Forelimb muscle (tissue), 1 donor: ENCODE results near the gene RPL9. TPM values are rescaled to one million over a fixed set of nuclear protein-coding genes. Genes with fewer than 3 reads are reported as not detected.
"Not testable (repeated sequence)": the region's sequence is repeated elsewhere in the genome, so short reads cannot be mapped to it uniquely, and the experiment has no call there.

Experiments used
- DNase-seq: peaks from one replicate; pipeline ENCODE4 v3.0.0-alpha.2; 2013; ENCODE audit warnings: low read depth
- polyA plus RNA-seq: library from polyadenylated mRNA; unstranded; fragments of 120-200 nt; gene quantifications from one replicate; pipeline ENCODE4 v1.2.1, GENCODE V29; 2013; ENCODE audit not compliant: insufficient read length

Gene RPL9
- polyA plus RNA-seq, 1 donor: 830 TPM

DNA sequence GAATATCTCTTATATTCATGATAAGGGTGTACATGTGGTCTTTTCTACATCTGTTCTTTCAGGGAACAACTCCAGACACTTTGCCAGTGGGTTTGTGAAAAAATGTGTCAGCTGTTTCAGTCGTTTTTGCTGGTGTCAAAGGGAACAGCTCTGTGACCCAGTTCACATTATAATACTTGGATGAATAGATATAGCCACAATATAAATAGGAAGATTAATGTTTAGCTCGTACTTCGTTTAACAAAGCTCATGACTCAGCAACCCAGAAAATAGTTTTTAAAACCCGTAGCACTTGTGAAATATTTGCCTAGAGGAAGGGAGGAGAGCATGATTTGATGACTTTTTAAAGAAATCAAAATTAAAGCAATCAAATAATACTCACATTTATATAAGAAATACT, 8.0 kb upstream of the RPL9 start:
- no peak for DNase-seq

DNA sequence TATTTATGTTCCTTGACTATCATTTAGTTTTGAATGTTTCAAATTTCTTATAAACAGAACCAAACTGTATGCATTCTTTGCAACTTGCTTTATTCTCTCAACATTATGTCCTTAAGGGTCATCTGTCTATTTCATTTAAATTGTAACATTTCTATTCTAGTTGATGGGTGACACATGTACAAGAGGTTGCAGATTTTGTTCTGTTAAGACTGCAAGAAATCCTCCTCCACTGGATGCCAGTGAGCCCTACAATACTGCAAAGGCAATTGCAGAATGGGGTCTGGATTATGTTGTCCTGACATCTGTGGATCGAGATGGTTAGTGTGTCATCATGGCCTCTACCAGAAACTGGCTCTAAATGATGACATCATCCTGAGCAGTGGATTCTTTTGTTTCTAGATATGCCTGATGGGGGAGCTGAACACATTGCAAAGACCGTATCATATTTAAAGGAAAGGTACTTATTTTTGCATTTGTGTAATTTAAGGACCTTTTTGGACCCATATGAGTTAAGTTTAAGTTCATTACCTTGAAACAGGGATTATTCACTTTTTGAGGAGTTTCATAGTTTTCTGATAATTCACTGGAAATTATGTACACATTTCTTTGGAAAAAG, 6.3 kb upstream of the RPL9 start:
- no peak for DNase-seq

DNA sequence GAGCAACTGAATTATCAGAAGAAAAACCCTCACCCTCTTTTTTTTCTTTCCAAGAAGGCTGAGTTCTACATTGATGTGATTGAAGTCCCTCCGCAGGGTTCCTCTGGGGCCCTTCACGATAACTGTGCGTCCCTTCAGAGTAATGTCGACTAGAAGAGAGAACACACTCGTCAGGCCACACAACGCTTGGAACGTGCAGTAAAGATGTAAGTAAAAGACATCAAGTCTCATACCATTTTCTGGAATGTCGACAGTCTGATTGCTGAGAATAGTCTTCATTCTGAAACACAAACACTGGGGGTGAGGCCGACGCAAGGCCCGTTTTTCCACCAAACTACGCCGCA, 589 bp downstream of the RPL9 start:
- not testable (repeated sequence) for DNase-seq

DNA sequence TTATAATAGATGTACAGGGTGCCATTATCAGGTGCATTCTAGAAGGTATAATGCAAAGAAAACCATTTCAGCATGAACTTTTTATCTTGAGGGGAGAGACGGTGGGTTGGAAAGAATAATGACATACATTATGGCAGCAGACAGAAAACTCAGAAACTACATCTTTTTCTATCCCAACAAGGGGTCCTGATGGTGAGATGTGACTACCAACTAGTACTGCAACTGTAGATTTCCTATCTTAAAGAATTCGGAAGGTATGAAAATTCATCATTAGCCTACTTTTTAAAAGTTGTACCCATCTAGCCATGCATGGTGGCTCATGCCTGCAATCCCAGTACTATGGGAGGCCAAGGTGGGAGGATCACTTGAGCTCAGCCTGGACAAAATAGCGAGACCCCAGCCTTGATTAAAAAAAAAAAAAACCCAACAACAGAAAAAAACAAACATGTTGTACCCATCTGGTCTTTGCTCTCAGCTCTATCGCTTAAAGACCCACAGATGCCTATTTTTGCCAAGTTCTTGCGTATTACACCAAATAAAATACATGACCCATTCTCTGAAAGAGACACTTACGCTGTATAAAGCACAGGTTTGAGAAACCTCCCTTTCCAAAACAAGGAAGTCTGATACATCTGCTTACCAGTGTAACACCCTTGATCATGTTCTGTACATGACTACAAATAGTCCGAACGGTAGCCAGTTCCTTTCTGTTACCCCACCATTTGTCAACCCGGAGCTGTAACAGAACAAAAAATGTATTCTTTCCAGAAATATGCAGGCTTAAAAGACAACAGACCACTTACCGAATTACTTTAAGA, 1.6 kb downstream of the RPL9 start:
- no peak for DNase-seq

DNA sequence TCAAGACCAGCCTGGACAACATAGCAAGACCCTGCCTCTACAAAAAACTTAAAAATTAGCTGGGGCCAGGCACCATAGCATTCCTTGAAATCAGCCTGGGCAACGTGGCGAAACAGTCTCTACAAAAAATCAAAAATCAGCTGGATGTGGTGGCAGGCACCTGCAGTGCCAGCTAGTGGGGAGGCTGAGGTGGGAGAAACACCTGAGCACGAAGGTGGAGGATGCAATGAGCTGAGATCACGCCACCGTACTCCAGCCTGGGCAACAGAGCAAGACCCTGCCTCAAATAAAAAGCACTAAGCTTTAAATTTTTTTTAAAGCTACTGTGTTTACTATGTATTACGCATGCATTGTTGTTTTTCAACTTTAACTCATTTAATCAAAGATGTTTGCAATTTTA, 3.2 kb downstream of the RPL9 start:
- DNase-seq: no peak

DNA sequence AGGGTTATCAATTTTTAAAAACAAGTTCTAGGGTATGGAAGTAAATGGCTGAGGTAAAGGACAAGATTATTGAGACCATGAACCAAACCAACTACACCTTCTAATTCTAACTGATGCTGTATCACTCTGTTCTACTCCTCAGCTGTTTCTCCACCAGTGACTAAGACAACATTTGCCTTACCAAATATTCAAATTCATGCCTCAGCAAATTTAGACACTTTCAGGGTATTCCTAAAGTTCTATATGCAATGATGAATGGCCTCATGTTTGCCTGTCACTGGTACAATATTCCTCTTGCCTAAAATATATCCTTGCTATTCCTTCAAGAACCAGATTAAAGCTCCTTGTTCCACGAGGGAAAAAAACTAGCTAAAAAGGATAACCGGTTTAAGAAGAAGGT, 5.0 kb downstream of the RPL9 start:
- no peak for DNase-seq

DNA sequence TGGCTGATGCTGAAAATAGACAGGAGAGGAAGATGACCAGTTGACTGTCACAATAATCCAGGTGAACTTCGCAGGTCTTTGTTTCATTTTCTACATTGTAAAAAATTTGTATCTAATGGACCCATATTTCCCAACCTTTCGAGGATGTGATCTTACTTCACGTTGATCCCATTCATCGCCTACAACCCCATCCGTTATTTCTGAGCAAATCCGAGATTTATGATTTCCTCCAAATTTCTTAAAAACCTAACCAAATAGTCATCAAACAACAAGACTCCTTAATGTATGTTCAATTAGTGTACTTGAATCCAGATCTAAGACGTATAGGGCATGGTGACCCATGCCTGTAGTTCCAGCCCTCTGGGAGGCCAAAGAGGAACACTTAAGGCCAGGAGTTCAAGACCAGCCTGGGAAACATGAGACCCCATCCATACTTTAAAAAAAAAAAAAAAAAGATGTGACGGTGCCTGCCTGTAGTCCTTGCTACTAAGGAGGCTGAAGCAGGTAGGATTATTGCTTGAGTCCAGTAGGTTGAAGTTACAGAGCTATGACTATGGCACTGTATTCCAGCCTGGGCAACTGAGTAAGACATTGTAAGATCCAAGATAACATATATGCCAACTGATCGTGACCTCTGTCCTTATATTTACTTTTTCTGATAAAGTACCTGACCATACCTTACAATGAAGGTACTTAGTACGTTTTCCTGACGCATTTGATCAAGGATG, 5.7 kb downstream of the RPL9 start:
- no peak for DNase-seq

DNA sequence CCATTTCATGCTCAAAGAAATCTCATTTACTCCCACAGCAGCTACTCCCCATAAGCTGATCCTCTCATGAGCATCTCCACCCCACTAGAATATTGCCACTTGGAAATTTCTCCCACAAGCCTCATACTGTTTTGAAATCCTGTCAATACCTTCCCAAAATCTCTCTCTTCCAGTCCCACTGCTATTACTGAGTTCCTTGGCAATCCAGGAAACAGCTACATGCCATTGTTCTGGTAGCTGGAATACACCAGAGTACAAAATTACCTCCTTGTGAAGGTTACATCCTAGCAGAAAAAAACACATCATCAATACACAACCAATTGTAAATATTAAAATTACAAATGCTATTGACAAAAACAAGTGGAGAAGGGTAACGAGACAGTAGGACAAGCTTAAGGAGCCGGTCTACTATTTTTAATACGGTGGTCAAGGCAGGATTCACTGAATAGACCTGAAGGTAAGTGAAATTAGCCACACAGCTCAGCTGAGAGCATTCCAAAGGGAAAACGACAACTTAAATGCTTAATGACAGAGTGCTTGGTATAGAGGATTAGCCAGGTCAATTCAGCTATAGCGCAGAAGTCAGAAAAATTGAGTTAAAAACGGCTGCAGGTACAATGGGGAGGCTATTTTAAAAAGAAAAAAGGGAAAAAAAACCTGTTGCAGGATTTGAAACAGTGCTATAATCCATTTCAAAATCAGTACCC, 6.4 kb downstream of the RPL9 start:
- DNase-seq: no peak

DNA sequence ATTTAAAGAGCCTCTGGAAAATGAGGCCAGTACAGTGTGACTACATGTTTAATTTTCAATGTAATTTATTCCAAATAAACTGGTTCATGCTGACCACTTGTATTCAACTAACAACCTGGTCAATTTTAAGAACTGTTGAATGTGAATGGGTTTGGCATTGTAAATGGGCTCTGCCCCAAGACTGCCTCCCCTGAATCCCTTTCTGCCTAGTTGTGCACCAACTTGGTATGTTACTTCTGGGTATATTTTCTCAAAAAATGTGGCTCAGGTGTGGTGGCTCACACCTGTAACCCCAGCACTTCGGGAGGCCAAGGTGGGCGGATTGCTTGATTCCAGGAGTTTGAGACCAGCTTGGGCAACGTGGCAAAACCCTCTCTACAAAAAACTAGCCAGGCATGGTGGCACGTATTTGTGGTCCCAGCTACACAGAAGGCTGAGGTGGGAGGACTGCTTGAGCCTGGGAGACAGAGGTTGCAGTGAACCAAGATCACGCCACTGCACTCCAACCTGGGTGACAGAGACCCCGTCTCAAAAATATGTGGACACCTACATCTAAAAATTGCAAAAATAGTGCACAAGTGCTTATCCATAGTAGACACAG, 7.2 kb downstream of the RPL9 start:
- DNase-seq: no peak

DNA sequence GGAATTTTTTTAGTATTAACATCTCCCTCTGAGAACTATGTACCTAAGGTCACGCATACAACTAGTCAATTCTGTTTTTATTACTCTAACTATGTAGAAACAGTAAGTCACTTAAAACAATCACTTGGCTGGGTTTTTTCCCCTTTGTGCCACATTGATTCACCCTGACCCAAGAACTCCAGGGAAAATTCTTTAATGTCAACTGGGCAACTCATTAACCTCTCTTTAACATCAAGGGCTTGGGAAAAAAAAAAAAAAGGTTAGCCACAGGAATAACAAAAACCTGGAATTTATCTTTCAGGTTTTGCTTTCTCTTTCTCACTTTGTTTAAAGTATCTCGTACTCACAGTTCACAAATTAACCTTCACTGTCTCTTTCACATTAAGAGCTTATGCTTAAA, 8.1 kb downstream of the RPL9 start:
- no peak for DNase-seq

DNA sequence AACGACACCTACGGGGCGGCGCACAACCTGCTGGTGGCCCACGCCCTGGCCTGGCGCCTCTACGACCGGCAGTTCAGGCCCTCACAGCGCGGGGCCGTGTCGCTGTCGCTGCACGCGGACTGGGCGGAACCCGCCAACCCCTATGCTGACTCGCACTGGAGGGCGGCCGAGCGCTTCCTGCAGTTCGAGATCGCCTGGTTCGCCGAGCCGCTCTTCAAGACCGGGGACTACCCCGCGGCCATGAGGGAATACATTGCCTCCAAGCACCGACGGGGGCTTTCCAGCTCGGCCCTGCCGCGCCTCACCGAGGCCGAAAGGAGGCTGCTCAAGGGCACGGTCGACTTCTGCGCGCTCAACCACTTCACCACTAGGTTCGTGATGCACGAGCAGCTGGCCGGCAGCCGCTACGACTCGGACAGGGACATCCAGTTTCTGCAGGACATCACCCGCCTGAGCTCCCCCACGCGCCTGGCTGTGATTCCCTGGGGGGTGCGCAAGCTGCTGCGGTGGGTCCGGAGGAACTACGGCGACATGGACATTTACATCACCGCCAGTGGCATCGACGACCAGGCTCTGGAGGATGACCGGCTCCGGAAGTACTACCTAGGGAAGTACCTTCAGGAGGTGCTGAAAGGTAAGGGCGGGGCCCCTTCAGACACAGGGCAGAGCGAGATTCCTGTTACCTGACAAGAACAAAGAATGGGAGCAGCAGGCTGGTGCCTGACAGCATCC, 11.7 kb downstream of the RPL9 start:
- no peak for DNase-seq

DNA sequence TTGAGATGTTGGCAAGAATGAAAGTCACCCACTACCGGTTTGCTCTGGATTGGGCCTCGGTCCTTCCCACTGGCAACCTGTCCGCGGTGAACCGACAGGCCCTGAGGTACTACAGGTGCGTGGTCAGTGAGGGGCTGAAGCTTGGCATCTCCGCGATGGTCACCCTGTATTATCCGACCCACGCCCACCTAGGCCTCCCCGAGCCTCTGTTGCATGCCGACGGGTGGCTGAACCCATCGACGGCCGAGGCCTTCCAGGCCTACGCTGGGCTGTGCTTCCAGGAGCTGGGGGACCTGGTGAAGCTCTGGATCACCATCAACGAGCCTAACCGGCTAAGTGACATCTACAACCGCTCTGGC, 12.3 kb downstream of the RPL9 start:
- DNase-seq: no peak

DNA sequence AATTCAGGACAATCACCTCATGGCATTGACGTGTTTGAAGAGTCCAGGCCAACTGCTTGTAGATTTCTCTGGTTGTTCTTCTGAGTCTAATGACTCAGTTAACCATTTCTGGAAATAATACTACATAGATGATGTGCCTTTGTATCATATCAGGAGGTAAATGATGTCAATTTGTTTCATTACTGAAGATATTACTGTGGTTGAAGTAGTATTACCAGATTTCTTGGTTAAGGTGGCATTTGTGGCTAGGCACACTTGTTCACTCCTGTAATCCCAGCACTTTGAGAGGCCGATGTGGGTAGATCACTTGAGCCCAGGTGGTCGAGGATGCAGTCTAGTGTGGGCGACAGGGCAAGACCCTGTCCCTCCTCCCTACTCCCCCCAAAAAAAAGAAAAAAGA, 15.7 kb downstream of the RPL9 start:
- DNase-seq: no peak

DNA sequence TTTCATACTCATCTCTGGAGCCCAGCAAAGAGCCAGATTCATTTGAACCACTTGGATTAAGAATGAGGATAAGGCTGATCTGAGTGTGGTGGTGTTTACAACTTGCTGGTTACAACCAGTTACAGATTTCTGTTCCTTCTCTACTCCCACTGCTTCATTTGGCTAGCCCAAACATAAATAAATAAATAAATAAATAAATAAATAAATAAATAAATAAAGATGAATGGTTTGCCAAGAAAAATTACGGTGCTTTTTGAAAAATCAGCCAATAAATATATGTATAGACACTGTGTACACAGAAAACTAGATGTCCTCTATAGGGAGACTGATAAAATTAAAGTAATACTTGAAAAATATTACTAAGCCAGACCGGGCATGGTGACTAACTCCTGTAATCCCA, 17.1 kb downstream of the RPL9 start:
- DNase-seq: no peak

DNA sequence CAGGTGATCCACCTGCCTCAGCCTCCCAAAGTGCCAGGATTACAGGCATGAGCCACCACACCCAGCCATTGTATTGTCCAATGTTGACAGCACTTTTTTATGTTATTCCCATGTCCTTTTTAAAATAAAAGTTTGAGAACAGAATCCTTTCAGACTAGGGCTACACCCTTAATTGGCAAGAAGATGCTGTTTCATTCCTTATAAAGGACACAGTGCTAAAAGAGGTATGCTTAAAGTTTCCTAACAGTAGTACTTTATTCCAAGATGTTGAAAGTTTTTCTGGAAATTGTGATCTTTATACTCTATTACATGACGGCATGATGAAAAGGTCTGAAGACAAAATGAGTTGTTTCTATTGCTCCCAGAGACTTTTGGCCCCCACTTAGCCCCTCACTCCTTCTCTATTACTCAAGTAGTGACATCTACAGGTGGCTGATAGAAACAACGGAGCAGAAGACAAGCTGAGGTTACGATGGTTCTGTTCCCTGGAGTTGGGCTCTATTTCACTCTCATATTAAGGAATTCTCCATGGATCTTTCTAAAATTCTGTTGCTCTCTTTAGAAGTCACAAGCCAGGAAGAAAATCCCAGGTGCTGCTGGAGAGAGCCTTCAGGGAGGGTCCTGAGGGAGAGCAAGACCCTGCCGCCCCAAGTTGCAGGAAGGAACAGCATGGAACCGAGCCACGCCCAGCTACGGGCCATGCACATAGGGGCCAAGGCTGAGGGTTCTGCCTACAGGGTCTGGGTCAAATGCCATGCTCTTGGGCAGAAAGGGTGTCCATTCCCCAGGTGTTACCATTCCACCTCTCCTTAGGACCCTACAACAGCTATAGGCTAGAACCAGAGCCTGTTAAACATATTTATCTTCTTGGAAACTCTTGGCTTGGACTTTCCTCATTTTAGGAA, 22.8 kb downstream of the RPL9 start:
- DNase-seq: no peak

DNA sequence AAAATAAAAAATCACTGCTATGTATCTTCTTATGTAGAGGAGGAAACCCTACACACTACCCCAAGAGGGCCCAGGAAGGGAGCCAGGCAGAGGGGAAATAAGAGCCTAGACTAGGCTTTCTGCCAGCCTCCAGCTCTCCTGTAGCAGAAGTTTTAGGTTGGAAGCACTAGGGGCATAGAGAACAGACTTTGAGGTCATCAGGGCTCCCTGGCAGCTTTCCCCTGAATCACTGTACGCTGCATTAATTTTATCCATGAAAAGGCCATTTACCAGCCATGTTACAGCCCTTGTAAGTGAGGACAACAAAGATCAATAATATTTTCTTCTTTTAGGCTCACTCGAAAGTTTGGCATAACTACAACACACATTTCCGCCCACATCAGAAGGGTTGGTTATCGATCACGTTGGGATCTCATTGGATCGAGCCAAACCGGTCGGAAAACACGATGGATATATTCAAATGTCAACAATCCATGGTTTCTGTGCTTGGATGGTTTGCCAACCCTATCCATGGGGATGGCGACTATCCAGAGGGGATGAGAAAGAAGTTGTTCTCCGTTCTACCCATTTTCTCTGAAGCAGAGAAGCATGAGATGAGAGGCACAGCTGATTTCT, 24.7 kb downstream of the RPL9 start:
- DNase-seq: no peak

DNA sequence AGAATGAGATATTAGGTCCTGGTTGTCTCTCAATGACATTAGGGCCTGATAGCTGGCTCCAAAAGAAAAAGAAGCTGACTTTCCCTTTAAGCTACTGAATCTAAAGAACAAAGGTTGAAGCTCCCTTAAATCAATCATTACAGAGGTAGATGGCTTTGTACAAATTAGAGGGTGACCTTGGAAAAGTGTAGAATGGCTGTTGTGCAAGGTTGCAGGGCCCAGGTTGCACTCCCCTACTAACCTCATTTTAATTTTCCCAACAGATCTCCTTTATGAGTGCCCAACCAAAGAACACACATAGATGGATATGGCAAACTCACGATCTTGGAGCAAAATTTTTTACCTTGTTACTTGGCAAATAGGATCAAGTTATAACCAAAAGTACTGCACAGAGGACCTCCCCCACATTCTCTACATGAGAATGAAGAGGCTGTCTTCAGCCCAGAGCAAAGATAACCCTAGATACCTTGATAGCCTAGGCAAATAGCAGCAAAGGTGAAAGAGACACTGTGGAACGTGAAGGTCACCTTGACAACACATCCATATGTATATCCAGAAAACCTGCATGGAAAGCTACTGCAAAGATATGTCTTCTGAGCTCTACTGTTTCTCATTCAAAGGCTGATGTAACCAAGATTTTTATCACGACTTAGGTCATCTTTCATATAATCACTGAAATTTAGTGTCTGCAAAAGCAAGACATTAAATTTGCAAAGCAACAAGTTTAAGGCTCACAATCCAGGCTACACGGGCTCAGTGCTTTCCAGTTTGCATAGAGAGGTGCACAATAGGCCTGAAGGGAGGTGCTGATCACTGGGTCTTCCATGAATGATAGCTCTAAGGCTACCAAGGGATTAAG, 29.0 kb downstream of the RPL9 start:
- DNase-seq: no peak

DNA sequence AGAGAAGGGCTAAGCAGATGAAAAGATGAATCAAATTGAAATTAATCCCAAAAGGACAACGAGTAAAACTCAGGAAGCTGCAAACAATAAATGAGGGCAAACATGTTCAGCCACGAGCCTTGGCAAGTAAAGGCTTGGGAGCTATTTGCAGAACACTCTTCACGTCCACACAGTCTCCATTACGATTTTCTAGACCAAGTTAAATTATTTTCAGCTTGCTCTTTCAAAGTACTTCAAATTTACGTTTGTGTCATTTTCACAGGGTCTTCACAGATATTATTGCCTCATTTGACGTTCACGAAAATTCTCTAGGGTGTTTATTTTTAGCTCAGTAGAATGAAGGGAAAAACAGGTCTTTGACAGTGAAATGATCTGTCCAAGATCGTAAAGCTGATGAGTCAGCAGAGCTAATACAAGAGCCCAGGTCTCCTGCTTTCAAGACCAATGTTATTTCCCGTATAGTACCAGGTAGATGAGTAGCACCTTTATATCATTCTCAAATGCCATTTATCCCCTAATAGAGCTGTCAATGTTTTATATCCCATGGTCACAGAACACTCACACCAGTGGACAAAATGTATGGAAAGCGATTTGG, 31.1 kb downstream of the RPL9 start:
- DNase-seq: no peak

DNA sequence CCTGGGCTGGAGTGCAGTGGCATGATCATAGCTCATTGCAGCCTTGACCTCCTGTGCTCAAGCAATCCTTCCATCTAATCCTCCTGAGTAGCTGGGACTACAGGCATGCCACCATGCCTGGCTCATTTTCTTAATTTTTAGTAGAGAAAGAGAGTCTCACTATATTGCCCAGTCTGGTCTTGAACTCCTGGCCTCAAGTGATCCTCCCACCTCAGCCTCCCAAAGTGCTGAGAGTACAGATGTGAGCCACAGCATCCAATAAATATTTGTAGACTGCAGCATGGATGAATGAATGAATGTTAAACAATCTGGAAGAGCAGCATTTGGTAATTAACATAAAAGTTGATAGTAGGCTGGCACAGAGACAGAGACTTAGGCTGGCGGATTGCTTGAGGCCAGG, 32.0 kb downstream of the RPL9 start:
- no peak for DNase-seq
